Mesenteric fat pad (tissue), 1 donor: ENCODE data around the gene AK9. TPM values are rescaled to one million over a fixed set of nuclear protein-coding genes. Genes with fewer than 3 reads are reported as not detected.

Experiments
- DNase-seq: peaks from one replicate; pipeline ENCODE4 v3.0.0-alpha.2; 2020; ENCODE audit warnings: low spot score
- total RNA-seq: library from RNA; stranded (reverse); fragmentation: NEBNext Ultra II Directional; extraction: Animal tissue kit (Norgen Biotek cat#: 25700); gene quantifications from one replicate; pipeline ENCODE4 v1.2.1, GENCODE V29; 2021
- donor health status: DM: yes; HTN: yes; CAD: no.

The AK9 gene
- total RNA-seq, 1 donor from 2014 or later = 7.4 TPM

- no peak for DNase-seq
These were observed 244.9 kb downstream of the AK9 start for GRCh38 chr6:109446072-109446471.

DNA sequence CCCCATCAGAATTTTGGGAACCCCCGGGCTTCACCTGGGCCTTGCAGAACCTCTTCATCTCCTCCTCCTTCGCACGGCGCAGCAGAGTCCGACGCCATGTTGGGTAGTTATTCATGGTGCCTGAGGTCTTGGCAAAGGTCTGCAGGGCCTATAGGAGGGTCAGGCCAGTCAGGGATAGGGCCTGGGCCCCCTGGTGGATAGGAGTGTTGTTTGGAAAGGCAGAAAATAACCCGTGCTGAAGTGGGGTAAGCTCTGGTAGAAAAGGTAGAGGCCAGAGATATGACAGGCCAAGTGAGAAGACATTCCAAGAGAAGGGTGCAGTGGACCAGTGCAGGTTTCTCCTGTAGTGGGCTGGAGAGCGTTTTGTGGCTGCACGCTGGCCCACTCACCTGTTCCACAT lies 245.6 kb downstream of the AK9 start:
- DNase-seq = no peak

- DNase-seq = no peak
These were observed 247.5 kb downstream of the AK9 start for GRCh38 chr6:109443425-109443950.

Other genes with a start within 250 kb of the AK9 start
- 24.6 TPM for gene MICAL1, start 235.4 kb downstream of the AK9 start, total RNA-seq
- gene ZBTB24, start 208.0 kb downstream of the AK9 start, total RNA-seq = 6.3 TPM
- gene FIG4, start 94 bp upstream of the AK9 start, total RNA-seq = 17.9 TPM